K562 (cell line): ENCODE results near the gene C16orf86. TPM values are rescaled to one million over a fixed set of nuclear protein-coding genes. Genes with fewer than 3 reads are reported as not detected.
A peak's percentile ranks its signal among the peaks of the same experiment; 100 is the strongest.

ENCODE experiments used
- ARID4B ChIP-seq: sonication (generic); formaldehyde crosslinking; IDR thresholded peaks from 2 replicates; pipeline ENCODE4 v1.8.0; 2022; ENCODE audit warnings: mild to moderate bottlenecking, missing genetic modification reagents
- ATF1 ChIP-seq, 2 experiments: fragments of 450-650 bp in 1 of 2; IDR thresholded peaks; 2 replicates each; pipeline ENCODE4 v1.6.1; 2016; ENCODE audit warnings: missing compliant biosample characterization in 1 of 2, missing genetic modification characterization in 1 of 2
- CEBPB ChIP-seq: fragments of 450-650 bp; IDR thresholded peaks from 2 replicates; pipeline ENCODE4 v1.6.1; 2016; ENCODE audit warnings: missing genetic modification characterization, missing compliant biosample characterization
- DACH1 ChIP-seq: fragments of 450-650 bp; IDR thresholded peaks from 2 replicates; pipeline ENCODE4 v1.6.1; 2018; ENCODE audit not compliant: partially characterized antibody
- HDAC1 ChIP-seq, 2 experiments: fragments of 450-650 bp; IDR thresholded peaks; 2 replicates each; pipeline ENCODE4 v1.6.1; 2016 to 2017; ENCODE audit warnings: inconsistent platforms in 1 of 2, mild to moderate bottlenecking in 1 of 2, moderate library complexity in 1 of 2
- MCM3 ChIP-seq: fragments of 450-650 bp; IDR thresholded peaks from 2 replicates; pipeline ENCODE4 v1.6.1; 2016
- PCBP1 ChIP-seq: fragments of 200-400 bp; formaldehyde crosslinking; IDR thresholded peaks from 2 replicates; pipeline ENCODE4 v1.6.1; 2018; ENCODE audit warnings: mild to moderate bottlenecking, low read depth, low read length; ENCODE audit not compliant: poor library complexity, severe bottlenecking
- RUNX1 ChIP-seq: sonication (generic); IDR thresholded peaks from 2 replicates; pipeline ENCODE4 v1.6.1; 2016; ENCODE audit warnings: antibody characterized with exemption, low read depth
- SAFB ChIP-seq: fragments of 200-400 bp; formaldehyde crosslinking; IDR thresholded peaks from 2 replicates; pipeline ENCODE4 v1.6.1; 2017; ENCODE audit warnings: low read depth, low read length, borderline replicate concordance
- SMAD2 ChIP-seq: fragments of 150-350 bp; IDR thresholded peaks from 2 replicates; pipeline ENCODE4 v1.6.1; 2014; ENCODE audit warnings: low read depth, mild to moderate bottlenecking, low read length
- ZBTB33 ChIP-seq: sonication (generic); formaldehyde crosslinking; IDR thresholded peaks from 2 replicates; pipeline ENCODE4 v1.8.1; 2023; ENCODE audit warnings: mild to moderate bottlenecking, missing genetic modification reagents
- ZEB2 ChIP-seq: fragments of 450-650 bp; IDR thresholded peaks from 2 replicates; pipeline ENCODE4 v1.6.1; 2016
- ZFP36 ChIP-seq: fragments of 150-350 bp; IDR thresholded peaks from 2 replicates; pipeline ENCODE4 v1.6.1; 2018; ENCODE audit warnings: low read length, low read depth; ENCODE audit not compliant: partially characterized antibody
- ZNF324 ChIP-seq: fragments of 250-450 bp; sonication (Bioruptor Pico); IDR thresholded peaks from 2 replicates; pipeline ENCODE4 v1.4.0; 2020; ENCODE audit warnings: mild to moderate bottlenecking
- ZNF507 ChIP-seq: conservative IDR thresholded peaks from 2 replicates; pipeline ENCODE4 v1.6.1; 2017; ENCODE audit warnings: missing genetic modification characterization, missing compliant biosample characterization
- ZNF707 ChIP-seq: fragments of 250-450 bp; sonication (Bioruptor Pico); conservative IDR thresholded peaks from 2 replicates; pipeline ENCODE4 v1.8.0; 2022; ENCODE audit warnings: inconsistent platforms, mild to moderate bottlenecking, moderate library complexity
- polyA plus RNA-seq, 8 experiments: library from polyadenylated mRNA; depleted of rRNA in 4 of 8; stranded (reverse) in 5 of 8; unstranded in 3 of 8; fragments of >200 nt; fragmentation: Nextera tagmentation in 2 of 8; fragmentation: Illumina TruSeq in 1 of 8; extraction: Ambion mirVana in 2 of 8; extraction: Trizol in 1 of 8; gene quantifications; 2 replicates each; pipeline versions ENCODE4 v1.2.1 to v1.2.3, GENCODE V29; 2011 to 2014; ENCODE audit warnings: inconsistent platforms in 1 of 8, missing spikeins in 1 of 8
- total RNA-seq, 7 experiments: library from RNA; depleted of rRNA in 6 of 7; stranded (reverse); fragments of >200 nt in 6 of 7; fragmentation: Illumina TruSeq in 2 of 7; extraction: Trizol in 2 of 7; gene quantifications; 2 replicates each; pipeline versions ENCODE4 v1.2.1 to v1.2.3, GENCODE V29; 2011 to 2021; ENCODE audit warnings: low replicate concordance in 1 of 7
- TF ChIP-seq, protein P1 (sequence below): sonication (generic); formaldehyde crosslinking; IDR thresholded peaks from 2 replicates; pipeline ENCODE4 v1.8.0; 2022; ENCODE audit warnings: mild to moderate bottlenecking, missing genetic modification reagents
- TF ChIP-seq, protein P2 (sequence below): sonication (generic); formaldehyde crosslinking; IDR thresholded peaks from 2 replicates; pipeline ENCODE4 v1.8.0; 2023; ENCODE audit warnings: mild to moderate bottlenecking, missing genetic modification reagents

C16orf86 gene
- total and polyA plus RNA-seq, 9 of the 15 experiments (the other 6 are each of a cell fraction or from before 2014, with no cell fraction given), result 0.13 to 1.2 (median 0.27) TPM; not detected in 3

DNA sequence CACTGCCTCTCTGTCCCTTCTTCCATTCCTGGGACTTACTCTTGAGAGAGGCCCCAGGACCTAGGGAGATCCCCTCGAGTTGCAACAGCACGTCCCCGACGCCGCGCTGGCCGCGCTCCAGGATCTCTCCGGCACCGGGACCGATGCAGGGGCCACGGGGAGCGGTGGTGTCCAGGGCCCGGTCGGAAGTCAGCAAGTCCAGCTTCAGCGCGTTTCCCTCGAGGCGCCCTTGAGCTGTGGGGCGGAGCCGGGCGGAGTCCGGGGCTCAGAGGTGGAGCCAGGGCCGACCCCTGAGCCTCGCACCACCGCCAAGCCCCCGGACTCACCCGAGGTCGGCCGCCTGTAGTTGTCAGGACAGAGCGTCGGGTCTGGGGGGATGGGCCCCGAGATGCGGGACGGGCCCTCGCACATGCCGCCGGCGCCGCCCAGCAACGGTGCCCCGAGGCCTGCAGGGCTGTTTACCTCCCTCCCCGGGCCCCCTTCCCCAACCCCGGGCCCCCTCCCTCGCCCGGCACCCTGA, 522 bp upstream of the C16orf86 start (continued):
- TF ChIP-seq ZNF707 (CRISPR knock-in tag) (no peak), ARID4B (0 out of 2 replicates have a peak, but pooled peaks have one; percentile 37), ZEB2 (no peak), ATF1 (CRISPR knock-in tag; IDR thresholded peaks at IDR 0.05) (no peak), ATF1 (tag; IDR thresholded peaks at IDR 0.05) (no peak), MCM3 (no peak), HDAC1 (IDR thresholded peaks at IDR 0.05) (0 out of 4 replicates have a peak, but pooled peaks of 1 of the 2 experiments have one; percentile 19), SAFB (no peak), SMAD2 (no peak), ZFP36 (no peak), DACH1 (no peak), ZNF507 (no peak), ZNF324 (CRISPR knock-in tag) (no peak), ZBTB33 (no peak), PCBP1 (no peak), RUNX1 (no peak), CEBPB (0 out of 2 replicates have a peak, but pooled peaks have one; percentile 12)
- TF ChIP-seq, protein P1, sequence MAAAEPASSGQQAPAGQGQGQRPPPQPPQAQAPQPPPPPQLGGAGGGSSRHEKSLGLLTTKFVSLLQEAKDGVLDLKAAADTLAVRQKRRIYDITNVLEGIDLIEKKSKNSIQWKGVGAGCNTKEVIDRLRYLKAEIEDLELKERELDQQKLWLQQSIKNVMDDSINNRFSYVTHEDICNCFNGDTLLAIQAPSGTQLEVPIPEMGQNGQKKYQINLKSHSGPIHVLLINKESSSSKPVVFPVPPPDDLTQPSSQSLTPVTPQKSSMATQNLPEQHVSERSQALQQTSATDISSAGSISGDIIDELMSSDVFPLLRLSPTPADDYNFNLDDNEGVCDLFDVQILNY, result no peak
- TF ChIP-seq, protein P2, sequence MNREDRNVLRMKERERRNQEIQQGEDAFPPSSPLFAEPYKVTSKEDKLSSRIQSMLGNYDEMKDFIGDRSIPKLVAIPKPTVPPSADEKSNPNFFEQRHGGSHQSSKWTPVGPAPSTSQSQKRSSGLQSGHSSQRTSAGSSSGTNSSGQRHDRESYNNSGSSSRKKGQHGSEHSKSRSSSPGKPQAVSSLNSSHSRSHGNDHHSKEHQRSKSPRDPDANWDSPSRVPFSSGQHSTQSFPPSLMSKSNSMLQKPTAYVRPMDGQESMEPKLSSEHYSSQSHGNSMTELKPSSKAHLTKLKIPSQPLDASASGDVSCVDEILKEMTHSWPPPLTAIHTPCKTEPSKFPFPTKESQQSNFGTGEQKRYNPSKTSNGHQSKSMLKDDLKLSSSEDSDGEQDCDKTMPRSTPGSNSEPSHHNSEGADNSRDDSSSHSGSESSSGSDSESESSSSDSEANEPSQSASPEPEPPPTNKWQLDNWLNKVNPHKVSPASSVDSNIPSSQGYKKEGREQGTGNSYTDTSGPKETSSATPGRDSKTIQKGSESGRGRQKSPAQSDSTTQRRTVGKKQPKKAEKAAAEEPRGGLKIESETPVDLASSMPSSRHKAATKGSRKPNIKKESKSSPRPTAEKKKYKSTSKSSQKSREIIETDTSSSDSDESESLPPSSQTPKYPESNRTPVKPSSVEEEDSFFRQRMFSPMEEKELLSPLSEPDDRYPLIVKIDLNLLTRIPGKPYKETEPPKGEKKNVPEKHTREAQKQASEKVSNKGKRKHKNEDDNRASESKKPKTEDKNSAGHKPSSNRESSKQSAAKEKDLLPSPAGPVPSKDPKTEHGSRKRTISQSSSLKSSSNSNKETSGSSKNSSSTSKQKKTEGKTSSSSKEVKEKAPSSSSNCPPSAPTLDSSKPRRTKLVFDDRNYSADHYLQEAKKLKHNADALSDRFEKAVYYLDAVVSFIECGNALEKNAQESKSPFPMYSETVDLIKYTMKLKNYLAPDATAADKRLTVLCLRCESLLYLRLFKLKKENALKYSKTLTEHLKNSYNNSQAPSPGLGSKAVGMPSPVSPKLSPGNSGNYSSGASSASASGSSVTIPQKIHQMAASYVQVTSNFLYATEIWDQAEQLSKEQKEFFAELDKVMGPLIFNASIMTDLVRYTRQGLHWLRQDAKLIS (CRISPR knock-in tag), result 0 out of 2 replicates have a peak, but pooled peaks have one; percentile 65
